OCI-M2 (cell line): ENCODE data around the gene GRIN2C.
"Not testable (repeated sequence)": the region's sequence is repeated elsewhere in the genome, so short reads cannot be mapped to it uniquely, and the experiment has no call there.

Source experiments
- DNase-seq: peaks from one replicate; lab custom pipeline; 2025; ENCODE audit not compliant: unreplicated experiment; lab: John Stamatoyannopoulos, UW

The GRIN2C gene

DNA sequence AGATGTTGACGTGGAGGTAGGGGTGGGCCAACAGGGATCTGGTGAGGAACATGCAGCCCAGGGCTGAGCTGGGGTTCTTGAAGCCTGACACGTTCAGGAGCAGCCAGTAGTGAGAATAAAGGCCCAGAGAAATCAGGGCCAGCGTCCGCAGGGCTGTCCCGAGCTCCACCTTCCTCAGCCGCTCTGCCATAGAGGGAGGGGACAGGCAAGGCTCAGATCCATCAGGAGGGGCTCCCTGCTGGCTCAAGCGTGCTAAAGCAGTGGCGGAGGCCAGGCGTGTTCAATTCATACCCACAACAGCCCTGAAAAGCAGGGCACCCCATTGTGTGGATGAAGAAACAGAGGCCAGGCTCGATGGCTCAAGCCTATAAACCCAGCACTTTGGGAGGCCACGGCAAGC is 21.4 kb upstream of the GRIN2C start:
- DNase-seq: no peak

DNA sequence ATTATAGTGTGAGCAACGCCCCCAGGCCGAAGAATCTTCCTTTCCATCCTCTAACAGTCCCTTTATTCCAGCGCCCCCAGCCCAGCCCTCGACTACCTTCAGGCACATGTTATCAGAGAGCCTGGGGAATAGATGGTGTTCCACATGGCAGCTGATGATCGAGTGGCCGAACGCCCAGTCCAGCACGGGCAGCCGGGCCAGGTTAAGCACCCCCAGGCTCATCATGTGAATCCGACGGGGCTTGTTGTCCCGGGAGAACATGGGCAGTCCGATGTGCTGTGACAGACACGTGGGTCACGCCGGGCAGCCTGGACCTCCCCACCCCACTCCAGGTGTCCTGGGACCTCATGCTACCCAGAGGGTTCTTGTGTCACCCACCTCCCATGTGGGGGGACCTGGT is 19.6 kb upstream of the GRIN2C start:
- no peak for DNase-seq

DNA sequence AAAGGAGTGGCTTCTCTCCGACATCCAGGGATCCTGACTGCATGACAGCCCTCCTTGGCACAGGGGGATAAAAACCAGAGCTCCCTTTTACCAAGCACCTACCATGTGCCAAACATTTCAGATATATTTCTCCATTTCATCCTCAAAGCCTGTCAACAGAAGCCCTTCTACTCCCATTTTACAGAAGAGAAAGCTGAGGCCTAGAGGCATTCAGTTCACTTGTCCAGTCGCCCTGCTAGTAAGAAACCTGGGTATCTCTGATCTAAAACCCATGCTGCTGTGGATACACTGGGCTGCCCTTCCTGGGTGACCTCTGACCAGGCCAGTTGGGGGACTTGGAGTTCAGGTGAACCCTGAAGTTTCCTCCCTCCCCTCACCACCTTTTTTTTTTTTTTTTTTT is 19.0 kb upstream of the GRIN2C start:
- no peak for DNase-seq

DNA sequence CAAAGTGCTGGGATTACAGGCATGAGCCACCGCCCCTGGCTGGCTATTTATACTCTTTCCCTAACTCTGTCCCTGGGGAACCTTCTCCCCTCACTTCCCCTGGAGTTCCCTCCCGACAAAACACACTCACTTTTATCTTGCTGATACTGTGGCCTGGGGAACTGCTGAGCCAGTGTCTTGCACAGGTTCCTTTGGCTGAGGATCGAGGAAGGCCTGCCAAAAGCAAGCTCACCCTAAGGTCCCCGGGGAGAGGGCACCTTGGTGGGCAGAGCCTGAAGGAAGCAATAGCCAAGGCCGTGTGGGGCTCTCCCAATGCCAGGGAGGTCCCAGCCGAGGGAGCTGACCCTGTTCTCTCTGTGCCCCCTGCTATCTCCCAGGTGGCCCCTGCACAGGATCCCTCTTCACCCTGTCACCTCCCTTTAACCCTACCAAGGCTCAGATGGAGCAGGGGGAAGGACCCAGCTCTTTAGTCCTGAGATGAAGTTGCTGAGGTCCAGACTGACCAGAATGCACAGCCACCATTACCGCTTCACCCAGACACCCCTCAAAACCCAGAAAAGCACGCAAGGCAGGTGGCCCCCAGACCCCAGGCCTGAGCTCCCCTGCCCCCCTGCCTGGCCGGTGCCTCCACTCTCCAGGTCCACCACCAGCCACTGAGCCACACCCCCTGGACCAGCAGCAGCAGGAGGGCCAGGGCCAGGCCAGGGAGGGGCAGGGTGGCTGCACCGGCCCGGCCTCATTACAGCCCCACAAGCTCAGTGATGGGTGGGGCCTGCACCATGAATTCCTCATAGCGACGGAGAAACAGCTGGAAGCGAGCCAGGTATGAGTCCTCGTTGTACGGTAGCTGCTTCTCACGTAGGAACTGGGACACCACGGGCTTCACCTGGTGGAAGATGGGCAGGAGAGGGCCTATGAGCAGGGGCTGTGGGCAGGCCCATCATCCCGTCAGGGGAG is 18.2 kb upstream of the GRIN2C start:
- no peak for DNase-seq

GRCh38 chr17:74875977-74876593 is 16.4 kb upstream of the GRIN2C start:
- DNase-seq: no peak

DNA sequence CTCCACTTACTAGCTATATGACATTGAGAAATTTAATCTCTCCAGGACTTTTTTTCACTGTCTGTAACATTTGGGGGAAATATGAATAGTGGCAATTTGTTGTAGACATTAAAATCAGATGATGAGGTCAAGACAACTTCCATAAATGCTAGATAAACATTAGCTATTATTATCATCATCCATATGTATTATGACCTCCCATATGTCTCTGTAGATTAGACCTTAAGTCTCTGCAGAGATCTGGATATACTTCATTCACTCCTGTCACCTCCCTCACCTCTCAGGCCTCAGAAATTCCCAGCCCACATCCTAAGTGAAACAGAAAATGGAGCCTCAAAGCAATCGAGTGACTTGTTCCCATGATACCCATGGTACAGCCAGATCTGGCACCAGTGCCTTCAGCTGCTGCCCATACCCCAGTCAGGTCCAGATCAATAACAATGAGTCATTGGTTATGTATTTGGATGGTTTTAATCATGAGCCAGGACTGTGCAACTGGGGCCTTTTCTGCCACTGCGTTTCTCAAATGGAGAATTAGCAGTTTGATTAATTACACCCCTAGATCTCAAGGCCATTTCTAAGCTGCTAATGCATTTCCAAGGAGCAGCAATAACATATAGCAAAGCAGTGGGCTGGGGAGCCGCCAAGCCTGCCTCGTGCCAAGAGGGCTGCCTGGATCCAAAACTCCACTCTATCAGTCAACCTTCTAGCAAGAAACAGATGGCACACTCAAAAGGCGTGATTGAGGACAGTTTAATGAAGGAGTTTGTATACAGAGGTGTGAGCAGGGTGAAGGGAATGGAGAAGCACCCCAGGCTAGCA is 15.7 kb upstream of the GRIN2C start:
- no peak for DNase-seq

GRCh38 chr17:74874615-74875037 is 14.9 kb upstream of the GRIN2C start:
- no peak for DNase-seq

DNA sequence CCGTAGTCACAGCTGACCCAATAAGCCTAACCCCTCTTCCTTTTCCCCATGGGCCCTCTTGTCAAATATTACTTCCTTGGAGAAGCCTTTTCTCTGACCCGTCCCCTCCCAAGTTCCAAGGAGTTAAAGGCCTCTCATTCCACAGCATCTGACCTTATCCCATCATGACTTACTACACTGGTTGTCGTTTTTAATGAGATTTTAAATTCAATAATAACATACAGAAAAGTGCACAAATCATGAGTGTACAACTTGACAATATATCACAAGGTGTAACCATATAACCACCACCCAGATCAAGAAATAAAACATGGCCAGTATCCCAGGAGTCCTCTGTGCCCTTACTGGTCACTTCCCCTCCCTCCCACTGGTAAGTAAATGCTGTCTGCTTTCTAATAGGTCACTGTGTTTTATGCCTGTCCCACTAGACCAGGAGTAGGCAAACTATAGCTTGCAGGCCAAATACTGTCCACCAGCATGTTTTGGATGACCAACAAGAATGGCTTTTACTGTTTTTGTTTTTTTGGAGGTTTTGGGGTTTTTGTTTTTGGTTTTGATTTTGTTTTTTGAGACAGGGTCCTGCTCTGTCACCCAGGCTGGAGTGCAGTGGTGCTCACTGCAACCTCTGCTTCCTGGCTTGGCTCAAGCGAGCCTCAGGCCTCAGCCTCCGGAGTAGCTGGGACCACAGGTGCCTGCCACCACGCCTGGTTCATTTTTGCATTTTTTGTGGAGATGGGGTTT is 14.4 kb upstream of the GRIN2C start:
- DNase-seq: no peak

- peak; percentile 85 for DNase-seq
Measured at GRCh38 chr17:74873037-74873873, 13.6 kb upstream of the GRIN2C start.

- no peak for DNase-seq
Measured at GRCh38 chr17:74872313-74873036, 12.8 kb upstream of the GRIN2C start, which contains the start of gene FDXR. Gene FDXR, minus strand, starts transcription at chr17:74872994. Its CDS starts 50 bp downstream, at chr17:74872944.

GRCh38 chr17:74871356-74872076 is 11.8 kb upstream of the GRIN2C start:
- DNase-seq: no peak

DNA sequence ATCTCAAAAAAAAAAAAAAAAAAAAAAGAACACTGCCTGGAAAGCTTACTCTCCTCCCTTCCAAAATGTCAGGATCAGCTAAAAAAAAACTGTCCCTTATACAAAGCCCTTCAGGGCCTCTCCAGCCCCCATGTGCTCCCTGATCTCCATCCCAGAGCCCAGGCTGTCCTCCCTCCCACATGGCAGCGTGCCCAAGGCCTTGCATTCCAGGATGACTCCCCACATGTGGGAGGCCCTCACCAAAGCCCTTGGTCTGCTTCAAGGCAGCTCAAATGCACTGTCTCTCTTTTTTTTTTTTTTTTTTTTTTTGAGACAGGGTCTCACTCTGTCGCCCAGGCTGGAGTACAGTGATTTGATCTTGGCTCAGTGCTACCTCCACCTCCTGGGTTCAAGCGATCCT is 10.8 kb upstream of the GRIN2C start:
- no peak for DNase-seq

GRCh38 chr17:74870028-74870427 is 10.3 kb upstream of the GRIN2C start:
- not testable (repeated sequence) for DNase-seq

- no peak for DNase-seq
Measured at GRCh38 chr17:74868908-74869255, 9.2 kb upstream of the GRIN2C start.

GRCh38 chr17:74868251-74868907 is 8.7 kb upstream of the GRIN2C start:
- DNase-seq: no peak

GRCh38 chr17:74866198-74866835 is 6.6 kb upstream of the GRIN2C start:
- DNase-seq: no peak

GRCh38 chr17:74865504-74866197 is 6.0 kb upstream of the GRIN2C start:
- DNase-seq: no peak
